SJSA1 (cell line): ENCODE data around the gene CSNK1G3. TPM values are rescaled to one million over a fixed set of nuclear protein-coding genes. Genes with fewer than 3 reads are reported as not detected.

Experiments
- DNase-seq, 2 experiments: peaks; one replicate each; pipeline ENCODE4 v3.0.0-alpha.2; 2015 to 2020; ENCODE audit warnings: low spot score in 2 of 2, low read depth in 1 of 2
- H3K27ac ChIP-seq: fragments of 250-450 bp; sonication (Bioruptor Pico); 2 replicates; pipeline ENCODE4 v1.5.1; 2020; ENCODE audit warnings: mild to moderate bottlenecking, moderate library complexity
- H3K27me3 ChIP-seq: fragments of 250-450 bp; sonication (Bioruptor Pico); replicated peaks from 2 replicates; pipeline ENCODE4 v1.5.1; 2020; ENCODE audit warnings: mild to moderate bottlenecking, moderate library complexity
- H3K36me3 ChIP-seq: fragments of 250-450 bp; sonication (Bioruptor Pico); 2 replicates; pipeline ENCODE4 v1.5.1; 2020; ENCODE audit warnings: mild to moderate bottlenecking
- H3K4me1 ChIP-seq: fragments of 250-450 bp; sonication (Bioruptor Pico); replicated peaks from 2 replicates; pipeline ENCODE4 v1.6.1; 2021; ENCODE audit warnings: mild to moderate bottlenecking
- H3K4me3 ChIP-seq: fragments of 250-450 bp; sonication (Bioruptor Pico); 2 replicates; pipeline ENCODE4 v1.5.1; 2020; ENCODE audit warnings: mild to moderate bottlenecking
- H3K9me3 ChIP-seq: fragments of 250-450 bp; sonication (Bioruptor Pico); replicated peaks from 2 replicates; pipeline ENCODE4 v1.5.1; 2020; ENCODE audit warnings: mild to moderate bottlenecking
- total RNA-seq: library from RNA; depleted of rRNA; stranded (reverse); fragments of >200 nt; shearing (Covaris generic); gene quantifications from 2 replicates; pipeline ENCODE4 v1.2.3, GENCODE V29; 2014

CSNK1G3 gene
- total RNA-seq, 1 experiment from 2014 or later, result 75.1 TPM

- H3K9me3 ChIP-seq, result no peaks in the 10 kb centered on the region
- DNase-seq, result no peak
- no peaks in the 10 kb centered on the region; the same call in 1 of the 2 replicates for H3K27me3 ChIP-seq
- no peak overlapping the region for H3K4me3 ChIP-seq
- no peaks in the 10 kb centered on the region for H3K36me3 ChIP-seq
- no peak overlapping the region for H3K27ac ChIP-seq
- H3K4me1 ChIP-seq, result no peaks in the 10 kb centered on the region
These were observed 15.1 kb upstream of the CSNK1G3 start for GRCh38 chr5:123496892-123497291.

- H3K4me1 ChIP-seq, result no peaks in the 10 kb centered on the region
- H3K36me3 ChIP-seq, result no peaks in the 10 kb centered on the region
- no peak overlapping the region for H3K4me3 ChIP-seq
- no peaks in the 10 kb centered on the region for H3K9me3 ChIP-seq
- no peak overlapping the region for H3K27ac ChIP-seq
- no peak for DNase-seq
- H3K27me3 ChIP-seq, result peaks cover 17% of the 10 kb centered on the region
These were observed 11.5 kb upstream of the CSNK1G3 start for GRCh38 chr5:123500471-123500870.

DNA sequence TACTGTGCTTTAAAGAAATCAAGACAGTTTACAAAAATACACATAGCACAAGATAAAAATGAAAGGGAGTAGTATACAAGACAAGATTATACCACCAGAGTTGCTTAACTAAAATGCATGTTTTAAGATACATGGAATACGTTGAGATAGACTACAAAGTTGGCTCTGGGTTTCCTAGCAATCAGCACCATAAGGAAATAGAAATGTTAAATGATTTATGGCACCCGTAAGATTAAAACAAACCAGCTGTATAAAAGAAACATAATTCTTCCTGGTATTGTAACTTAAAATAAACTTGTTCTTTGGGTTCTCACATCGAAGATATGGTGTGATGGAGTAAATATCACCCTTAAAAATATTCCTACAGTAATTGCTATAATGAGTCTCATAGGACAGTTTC lies 9.9 kb upstream of the CSNK1G3 start:
- peaks cover 17% of the 10 kb centered on the region for H3K27me3 ChIP-seq
- no peaks in the 10 kb centered on the region for H3K4me1 ChIP-seq
- DNase-seq, result no peak
- H3K36me3 ChIP-seq, result no peaks in the 10 kb centered on the region
- H3K9me3 ChIP-seq, result no peaks in the 10 kb centered on the region
- no peak overlapping the region for H3K4me3 ChIP-seq
- no peak overlapping the region for H3K27ac ChIP-seq

- Histone ChIP-seq H3K36me3 (no peaks in the 10 kb centered on the region), H3K4me1 (no peaks in the 10 kb centered on the region), H3K4me3 (no peak overlapping the region), H3K27ac (no peak overlapping the region), H3K27me3 (peaks cover 17% of the 10 kb centered on the region), H3K9me3 (no peaks in the 10 kb centered on the region)
- no peak for DNase-seq
These were observed 8.7 kb upstream of the CSNK1G3 start for GRCh38 chr5:123503299-123503698.

DNA sequence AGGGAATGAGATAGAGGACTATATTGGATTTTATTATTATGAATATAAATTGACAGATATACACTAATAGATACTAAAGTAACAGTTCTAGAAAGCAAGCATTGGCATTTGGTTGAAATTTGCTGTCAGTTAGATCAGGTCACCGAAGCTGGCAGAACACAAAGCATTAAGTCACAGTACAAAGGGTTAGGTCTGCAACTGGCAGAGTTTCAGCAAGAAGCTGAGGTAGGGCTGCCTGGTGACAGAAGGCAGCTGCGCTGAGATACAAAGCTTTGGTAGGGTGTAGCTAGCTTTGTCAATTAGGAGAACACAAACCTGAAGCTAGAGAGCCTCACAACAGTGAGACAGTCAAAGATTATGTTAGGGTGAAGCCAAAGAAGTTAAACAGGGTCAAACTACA lies 6.3 kb upstream of the CSNK1G3 start:
- Histone ChIP-seq H3K4me1 (no peaks in the 10 kb centered on the region), H3K4me3 (no peak overlapping the region), H3K9me3 (no peaks in the 10 kb centered on the region), H3K36me3 (no peaks in the 10 kb centered on the region), H3K27ac (no peak overlapping the region), H3K27me3 (peaks cover 17% of the 10 kb centered on the region; the same call in 1 of the 2 replicates)
- DNase-seq, result no peak

GRCh38 chr5:123508441-123508840 lies 3.5 kb upstream of the CSNK1G3 start:
- H3K4me1 ChIP-seq, result peaks cover 9% of the 10 kb centered on the region
- peaks cover 14% of the 10 kb centered on the region; the same call in 1 of the 2 replicates for H3K27me3 ChIP-seq
- no peak overlapping the region for H3K4me3 ChIP-seq
- H3K36me3 ChIP-seq, result peaks cover 3% of the 10 kb centered on the region; the same call in 1 of the 2 replicates
- H3K27ac ChIP-seq, result no peak overlapping the region
- no peaks in the 10 kb centered on the region for H3K9me3 ChIP-seq
- no peak for DNase-seq

DNA sequence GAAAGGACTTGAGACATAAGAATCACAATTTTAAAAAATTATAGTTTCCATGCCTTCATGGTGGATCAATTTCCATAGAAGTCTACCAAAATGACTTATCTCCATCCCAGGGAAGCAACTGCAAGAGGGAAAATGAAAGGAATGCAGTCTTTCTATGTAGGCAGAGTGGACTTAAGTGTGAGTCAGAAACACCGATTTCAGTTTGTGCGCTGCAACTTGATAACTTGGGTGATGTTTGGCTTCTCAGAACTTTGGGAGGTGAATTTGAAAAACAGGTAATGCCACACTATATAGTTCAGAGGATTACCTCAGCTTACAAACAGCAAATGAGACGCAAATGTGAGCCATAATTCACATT lies 708 bp upstream of the CSNK1G3 start:
- no peak for DNase-seq

GRCh38 chr5:123512611-123513461 lies 859 bp downstream of the CSNK1G3 start:
- Histone ChIP-seq H3K9me3 (no peaks in the 10 kb centered on the region), H3K36me3 (peaks cover 3% of the 10 kb centered on the region; the same call in 1 of the 2 replicates), H3K4me1 (peaks cover 9% of the 10 kb centered on the region), H3K27ac (peak overlapping the region; percentile 81), H3K4me3 (peak overlapping the region; percentile 89), H3K27me3 (no peaks in the 10 kb centered on the region)
- peak; percentile 53 for DNase-seq

More for the DNA sequence above, 708 bp upstream of the CSNK1G3 start:
- H3K27ac ChIP-seq, result peak overlapping the region; percentile 81
- no peaks in the 10 kb centered on the region for H3K27me3 ChIP-seq
- H3K9me3 ChIP-seq, result no peaks in the 10 kb centered on the region
- H3K36me3 ChIP-seq, result peaks cover 3% of the 10 kb centered on the region; the same call in 1 of the 2 replicates
- peaks cover 9% of the 10 kb centered on the region for H3K4me1 ChIP-seq
- H3K4me3 ChIP-seq, result peak overlapping the region; percentile 89

DNA sequence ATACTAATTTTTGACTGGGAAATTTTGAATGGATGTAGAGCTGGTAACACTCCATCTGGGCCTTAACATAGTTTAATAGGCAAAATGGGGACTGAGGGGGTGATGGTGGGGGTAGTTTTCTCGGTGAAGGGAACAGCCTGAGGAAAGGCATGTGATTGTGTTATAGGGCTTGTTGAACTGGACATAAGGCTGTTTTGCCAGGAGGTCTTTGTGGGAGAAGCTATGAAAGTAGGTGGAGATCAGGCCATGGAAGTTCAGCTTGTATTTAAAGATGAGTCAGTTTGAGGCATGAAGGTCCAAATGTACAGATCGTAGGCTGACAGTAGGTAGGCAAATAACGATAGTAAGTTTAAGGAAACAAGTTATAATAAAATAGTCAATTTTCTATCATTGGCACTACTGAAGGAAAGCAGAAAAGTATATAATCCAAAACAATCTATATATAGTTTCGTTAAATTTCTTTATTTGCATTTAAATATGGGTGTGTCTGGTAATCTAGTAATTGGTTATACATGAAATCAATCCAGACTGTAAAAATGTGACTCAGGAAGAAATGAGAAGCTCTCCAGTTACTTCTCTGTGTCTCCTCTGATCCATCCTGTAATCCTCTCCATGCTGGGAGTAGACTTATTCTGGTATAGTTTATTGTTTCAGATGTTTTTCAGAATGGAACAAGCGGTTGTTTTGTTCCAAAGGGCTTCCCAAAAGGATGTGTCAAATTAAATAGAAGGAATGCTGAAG lies 2.8 kb downstream of the CSNK1G3 start:
- peaks cover 9% of the 10 kb centered on the region for H3K4me1 ChIP-seq
- DNase-seq, result no peak
- peaks cover 3% of the 10 kb centered on the region; the same call in 1 of the 2 replicates for H3K36me3 ChIP-seq
- H3K9me3 ChIP-seq, result no peaks in the 10 kb centered on the region
- no peaks in the 10 kb centered on the region for H3K27me3 ChIP-seq
- no peak overlapping the region for H3K4me3 ChIP-seq
- H3K27ac ChIP-seq, result no peak overlapping the region

GRCh38 chr5:123515904-123516303 lies 3.9 kb downstream of the CSNK1G3 start:
- Histone ChIP-seq H3K27me3 (no peaks in the 10 kb centered on the region), H3K9me3 (no peaks in the 10 kb centered on the region), H3K4me3 (no peak overlapping the region), H3K36me3 (peaks cover 3% of the 10 kb centered on the region; the same call in 1 of the 2 replicates), H3K4me1 (peaks cover 8% of the 10 kb centered on the region), H3K27ac (no peak overlapping the region)
- no peak for DNase-seq

- Histone ChIP-seq H3K9me3 (no peaks in the 10 kb centered on the region), H3K4me3 (no peak overlapping the region), H3K27me3 (no peaks in the 10 kb centered on the region), H3K27ac (no peak overlapping the region), H3K36me3 (no peaks in the 10 kb centered on the region), H3K4me1 (no peaks in the 10 kb centered on the region)
- DNase-seq, result no peak
These were observed 5.5 kb downstream of the CSNK1G3 start for GRCh38 chr5:123517476-123517875.

DNA sequence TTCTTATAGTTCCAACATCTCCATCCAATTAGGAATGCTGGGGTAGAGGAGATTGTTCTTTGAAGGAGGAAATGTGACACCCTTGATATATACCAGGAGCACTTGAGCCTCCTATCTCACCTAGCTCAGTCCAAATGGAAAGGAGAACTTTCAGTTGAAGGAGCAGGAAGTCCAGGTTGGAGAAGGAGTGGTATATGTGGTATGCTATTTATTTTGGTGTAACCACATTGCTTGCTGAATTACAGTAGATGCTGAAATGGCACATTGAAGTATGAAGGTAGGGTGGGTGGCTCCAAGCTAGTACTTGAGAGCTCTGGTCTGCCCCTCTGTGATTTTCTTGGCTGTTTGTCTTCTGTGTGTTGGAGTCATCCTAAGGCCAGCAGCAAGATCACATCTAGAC lies 6.1 kb downstream of the CSNK1G3 start:
- H3K36me3 ChIP-seq, result no peaks in the 10 kb centered on the region

GRCh38 chr5:123520677-123521247 lies 8.8 kb downstream of the CSNK1G3 start:
- H3K27ac ChIP-seq, result no peak overlapping the region
- H3K4me1 ChIP-seq, result no peaks in the 10 kb centered on the region
- no peak for DNase-seq
- no peaks in the 10 kb centered on the region for H3K9me3 ChIP-seq
- no peak overlapping the region for H3K4me3 ChIP-seq
- no peaks in the 10 kb centered on the region for H3K27me3 ChIP-seq
- no peaks in the 10 kb centered on the region for H3K36me3 ChIP-seq

More for the DNA sequence above, 6.1 kb downstream of the CSNK1G3 start:
- H3K27me3 ChIP-seq, result no peaks in the 10 kb centered on the region
- H3K9me3 ChIP-seq, result no peaks in the 10 kb centered on the region
- no peak overlapping the region for H3K27ac ChIP-seq
- H3K4me1 ChIP-seq, result no peaks in the 10 kb centered on the region
- no peak overlapping the region for H3K4me3 ChIP-seq
- DNase-seq, result no peak

DNA sequence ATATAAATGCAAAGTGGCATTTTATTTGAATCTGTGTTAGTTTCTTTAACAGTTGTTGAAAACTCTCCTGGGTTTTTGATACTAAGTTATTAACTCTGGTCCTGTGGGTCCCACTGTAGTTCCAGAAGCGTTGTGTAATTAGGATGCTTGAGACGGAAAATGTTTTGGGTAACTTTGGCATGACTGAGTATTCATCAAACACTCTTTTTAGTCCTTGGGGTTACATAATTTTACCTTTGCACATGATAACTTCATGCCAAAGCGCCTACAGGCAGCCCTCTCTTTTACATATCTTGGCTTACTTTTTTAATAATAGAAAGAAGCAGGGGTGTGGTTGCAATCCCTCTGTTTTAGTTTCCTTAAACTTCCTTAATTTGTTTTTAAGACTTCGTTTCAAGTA lies 12.2 kb downstream of the CSNK1G3 start:
- H3K4me3 ChIP-seq, result no peak overlapping the region
- no peaks in the 10 kb centered on the region for H3K36me3 ChIP-seq
- no peak for DNase-seq
- no peak overlapping the region for H3K27ac ChIP-seq
- H3K27me3 ChIP-seq, result no peaks in the 10 kb centered on the region
- no peaks in the 10 kb centered on the region for H3K4me1 ChIP-seq
- no peaks in the 10 kb centered on the region for H3K9me3 ChIP-seq
